Endothelial cell of umbilical vein (primary cell): ENCODE results near the gene COL26A1.

Experiments
- EZH2 ChIP-seq: IDR thresholded peaks from 2 replicates; pipeline ENCODE4 v1.6.1; 2012; ENCODE audit warnings: borderline replicate concordance, low read depth, mild to moderate bottlenecking, moderate library complexity, low read length, inconsistent platforms; ENCODE audit not compliant: severe bottlenecking
- POLR2A ChIP-seq: IDR thresholded peaks from 2 replicates; pipeline ENCODE4 v1.6.1; 2012; ENCODE audit warnings: low read depth, mild to moderate bottlenecking, control low read depth, low read length
- TF ChIP-seq, protein P1 (sequence below), 2 donors: IDR thresholded peaks; 1 replicate in 1 of 2; 2 replicates in 1 of 2; pipeline ENCODE4 v1.5.1; 2011; ENCODE audit warnings: low read length in 2 of 2, mild to moderate bottlenecking in 2 of 2, moderate library complexity in 2 of 2, control low read depth in 1 of 2, inconsistent platforms in 1 of 2, low read depth in 1 of 2; ENCODE audit not compliant: insufficient read depth in 1 of 2; ENCODE audit errors: extremely low read depth in 1 of 2

GRCh38 chr7:101405474-101406067 lies 42.9 kb downstream of the COL26A1 start:
- TF ChIP-seq POLR2A (no peak), EZH2 (no peak)
- TF ChIP-seq, protein P1, sequence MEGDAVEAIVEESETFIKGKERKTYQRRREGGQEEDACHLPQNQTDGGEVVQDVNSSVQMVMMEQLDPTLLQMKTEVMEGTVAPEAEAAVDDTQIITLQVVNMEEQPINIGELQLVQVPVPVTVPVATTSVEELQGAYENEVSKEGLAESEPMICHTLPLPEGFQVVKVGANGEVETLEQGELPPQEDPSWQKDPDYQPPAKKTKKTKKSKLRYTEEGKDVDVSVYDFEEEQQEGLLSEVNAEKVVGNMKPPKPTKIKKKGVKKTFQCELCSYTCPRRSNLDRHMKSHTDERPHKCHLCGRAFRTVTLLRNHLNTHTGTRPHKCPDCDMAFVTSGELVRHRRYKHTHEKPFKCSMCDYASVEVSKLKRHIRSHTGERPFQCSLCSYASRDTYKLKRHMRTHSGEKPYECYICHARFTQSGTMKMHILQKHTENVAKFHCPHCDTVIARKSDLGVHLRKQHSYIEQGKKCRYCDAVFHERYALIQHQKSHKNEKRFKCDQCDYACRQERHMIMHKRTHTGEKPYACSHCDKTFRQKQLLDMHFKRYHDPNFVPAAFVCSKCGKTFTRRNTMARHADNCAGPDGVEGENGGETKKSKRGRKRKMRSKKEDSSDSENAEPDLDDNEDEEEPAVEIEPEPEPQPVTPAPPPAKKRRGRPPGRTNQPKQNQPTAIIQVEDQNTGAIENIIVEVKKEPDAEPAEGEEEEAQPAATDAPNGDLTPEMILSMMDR (IDR thresholded peaks at IDR 0.05; ENCODE audit: extremely low read depth in 1 of 2, insufficient read depth in 1 of 2, low read depth in 1 of 2, low read length in 2 of 2), result no peak
